Fibroblast of lung (primary cell): ENCODE measurements around the gene SNRNP40.

Experiments used
- CTCF ChIP-seq, 2 donors: IDR thresholded peaks in 1 of 2; conservative IDR thresholded peaks in 1 of 2; 1 replicate in 1 of 2; 2 replicates in 1 of 2; pipeline ENCODE4 v1.5.1; 2011 to 2012; ENCODE audit warnings: low read length in 2 of 2, control low read depth in 1 of 2, inconsistent platforms in 1 of 2, low read depth in 1 of 2, mild to moderate bottlenecking in 1 of 2
- EZH2 ChIP-seq: IDR thresholded peaks from 2 replicates; pipeline ENCODE4 v1.5.1; 2012; ENCODE audit warnings: low read length, control low read depth, mild to moderate bottlenecking; ENCODE audit errors: missing control alignments

GRCh38 chr1:31258581-31258980, 38.0 kb downstream of the SNRNP40 start:
- TF ChIP-seq CTCF (conservative IDR thresholded peaks at IDR 0.05 in 1 of 2, IDR thresholded peaks at IDR 0.05 in 1 of 2; ENCODE audit: low read depth in 1 of 2, low read length in 2 of 2) (no peak), EZH2 (no peak)
